ENCODE results near the gene PRMT3. TPM values are rescaled to one million over a fixed set of nuclear protein-coding genes. Genes with fewer than 3 reads are reported as not detected.

Gene PRMT3
- total and polyA plus RNA-seq, 2 donors (not counting 3 experiments of a cell fraction or from before 2014, with no cell fraction given) = 6.2 to 13.3 TPM

GRCh38 chr11:20493340-20493739, 105.8 kb downstream of the PRMT3 start:
- no peak for TF ChIP-seq MYC (IDR thresholded peaks at IDR 0.05; ENCODE audit: low read depth, low read length)
- no peak for TF ChIP-seq POLR2A (IDR thresholded peaks at IDR 0.05; ENCODE audit: low read depth, low read length)
- TF ChIP-seq CTCF (IDR thresholded peaks at IDR 0.05; ENCODE audit: extremely low read depth in 1 of 2, insufficient read depth in 1 of 2, low read depth in 1 of 2, low read length in 2 of 2) = no peak
- no peak for TF ChIP-seq EZH2 (IDR thresholded peaks at IDR 0.05; ENCODE audit: borderline replicate concordance, low read depth, low read length, severe bottlenecking)
- TF ChIP-seq FOS (IDR thresholded peaks at IDR 0.05; ENCODE audit: borderline replicate concordance, insufficient read depth, low read length) = no peak
- no peak for TF ChIP-seq MAX (IDR thresholded peaks at IDR 0.05; ENCODE audit: insufficient read depth, insufficient read length)
- no peak for TF ChIP-seq GATA2 (IDR thresholded peaks at IDR 0.05; ENCODE audit: insufficient read depth, insufficient read length, low read depth, low read length)
- TF ChIP-seq JUN (IDR thresholded peaks at IDR 0.05; ENCODE audit: borderline replicate concordance, insufficient read depth, insufficient read length, low read depth) = no peak
- no TSS peak for BruUV-seq (replicated peaks)
- DNase-seq (ENCODE audit: low read depth, low spot score) (no peak), FAIRE-seq (no peak)
- H3K9ac ChIP-seq (replicated peaks; ENCODE audit: extremely low read depth, insufficient read depth, low read length) = no peak overlapping the region
- no peaks in the 10 kb centered on the region for H3K36me3 ChIP-seq (ENCODE audit: control insufficient read depth in 2 of 2, extremely low read depth in 1 of 2, insufficient read depth in 2 of 2, low read length in 2 of 2)
- ChIA-PET POLR2A (no interaction called here), CTCF (no interaction called here)
- H4K20me1 ChIP-seq (replicated peaks; ENCODE audit: control insufficient read depth, extremely low read depth, insufficient read depth, low read length) = no peaks in the 10 kb centered on the region
- no peak overlapping the region for H3K27ac ChIP-seq (ENCODE audit: insufficient read depth, low read depth, low read length)
- H2AFZ ChIP-seq (ENCODE audit: low read depth, low read length) = no peak overlapping the region
- no peak overlapping the region for H3K4me3 ChIP-seq (replicated peaks in 1 of 3; ENCODE audit: insufficient read depth in 1 of 3, low read depth in 1 of 3, low read length in 3 of 3)
- H3K4me2 ChIP-seq (ENCODE audit: insufficient read depth, low read length) = no peak overlapping the region
- intact Hi-C loops (cut with micrococcal nuclease) (loop anchor here (5.0 kb wide), 1 partner anchor 86 kb away; no protein-coding TSS in a partner anchor), dilution Hi-C loops (cut with MboI; ENCODE audit: extremely low pct_ligation_motif_present, low sequenced_read_pairs) (no loop called here)
- no peaks in the 10 kb centered on the region for H3K9me3 ChIP-seq (replicated peaks; ENCODE audit: control insufficient read depth, insufficient read depth, low read length)
- no peaks in the 10 kb centered on the region for H3K79me2 ChIP-seq (ENCODE audit: control insufficient read depth, insufficient read depth, low read length)
- H3K27me3 ChIP-seq (ENCODE audit: control insufficient read depth in 2 of 2, insufficient read depth in 2 of 2, low read length in 2 of 2) = no peaks in the 10 kb centered on the region
- H3K4me1 ChIP-seq (ENCODE audit: control insufficient read depth, extremely low read depth, insufficient read depth, low read length) = peaks cover 3% of the 10 kb centered on the region
- no peaks in the 10 kb centered on the region for H3K9me1 ChIP-seq (replicated peaks; ENCODE audit: control insufficient read depth, extremely low read depth, insufficient read depth, low read length)
